ENCODE data around the gene ASMTL.

DNA sequence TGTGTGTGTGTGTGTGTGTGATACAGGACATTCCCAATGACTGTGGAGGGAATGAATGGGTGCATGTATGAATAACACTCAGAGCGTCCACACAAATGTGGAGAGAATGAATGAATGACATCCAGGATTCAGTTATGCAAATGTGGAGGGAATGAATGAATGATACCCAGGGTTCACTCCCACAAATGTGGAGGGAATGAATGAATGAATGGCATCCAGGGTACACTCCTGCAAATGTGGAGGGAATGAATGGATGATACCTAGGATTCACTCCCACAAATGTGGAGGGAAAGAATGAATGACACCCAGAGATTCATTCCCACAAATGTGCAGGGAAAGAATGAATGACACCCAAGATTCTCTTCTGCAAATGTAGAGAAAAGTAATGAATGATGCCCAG is 36.0 kb upstream of the ASMTL start:
- TF ChIP-seq, protein P1, sequence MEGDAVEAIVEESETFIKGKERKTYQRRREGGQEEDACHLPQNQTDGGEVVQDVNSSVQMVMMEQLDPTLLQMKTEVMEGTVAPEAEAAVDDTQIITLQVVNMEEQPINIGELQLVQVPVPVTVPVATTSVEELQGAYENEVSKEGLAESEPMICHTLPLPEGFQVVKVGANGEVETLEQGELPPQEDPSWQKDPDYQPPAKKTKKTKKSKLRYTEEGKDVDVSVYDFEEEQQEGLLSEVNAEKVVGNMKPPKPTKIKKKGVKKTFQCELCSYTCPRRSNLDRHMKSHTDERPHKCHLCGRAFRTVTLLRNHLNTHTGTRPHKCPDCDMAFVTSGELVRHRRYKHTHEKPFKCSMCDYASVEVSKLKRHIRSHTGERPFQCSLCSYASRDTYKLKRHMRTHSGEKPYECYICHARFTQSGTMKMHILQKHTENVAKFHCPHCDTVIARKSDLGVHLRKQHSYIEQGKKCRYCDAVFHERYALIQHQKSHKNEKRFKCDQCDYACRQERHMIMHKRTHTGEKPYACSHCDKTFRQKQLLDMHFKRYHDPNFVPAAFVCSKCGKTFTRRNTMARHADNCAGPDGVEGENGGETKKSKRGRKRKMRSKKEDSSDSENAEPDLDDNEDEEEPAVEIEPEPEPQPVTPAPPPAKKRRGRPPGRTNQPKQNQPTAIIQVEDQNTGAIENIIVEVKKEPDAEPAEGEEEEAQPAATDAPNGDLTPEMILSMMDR (IDR thresholded peaks at IDR 0.05), result no peak
- TF ChIP-seq POLR2A (IDR thresholded peaks at IDR 0.05), result no peak

Measured in gastroesophageal sphincter (tissue), 3 donors.